OCI-LY7 (cell line): ENCODE results near the gene PDC. TPM values are rescaled to one million over a fixed set of nuclear protein-coding genes. Genes with fewer than 3 reads are reported as not detected.

Experiments
- BruUV-seq: library from RNA; stranded (reverse); fragments of 400-500 nt; replicated peaks from 2 replicates; lab custom pipeline; 2021; lab: Mats Ljungman, UMichigan
- CTCF ChIA-PET: fragments of 300-600 bp; sonication (Branson Sonifier 250); formaldehyde crosslinking; loops from one replicate; lab custom pipeline; 2022; ENCODE audit warnings: antibody characterized with exemption; ENCODE audit not compliant: unreplicated experiment; lab: Charles Lee
- POLR2A ChIA-PET: fragments of 300-600 bp; sonication (Branson Sonifier 250); formaldehyde crosslinking; loops from one replicate; lab custom pipeline; 2022; ENCODE audit warnings: antibody characterized with exemption; lab: Charles Lee
- DNase-seq: peaks from one replicate; pipeline ENCODE4 v3.0.0-alpha.2; 2015; ENCODE audit warnings: low spot score
- H2AFZ ChIP-seq: fragments of 200-600 bp; sonication (generic), shearing (Covaris generic); 2 replicates; pipeline ENCODE4 v1.6.1; 2014; ENCODE audit warnings: mild to moderate bottlenecking, antibody characterized with exemption, low read length, moderate library complexity
- H3K27ac ChIP-seq: fragments of 200-600 bp; sonication (generic); 2 replicates; pipeline ENCODE4 v1.5.1; 2014; ENCODE audit warnings: mixed run types, low read depth, mild to moderate bottlenecking, moderate library complexity, low read length, inconsistent platforms; ENCODE audit not compliant: poor library complexity, severe bottlenecking
- H3K36me3 ChIP-seq: fragments of 200-600 bp; sonication (generic); 2 replicates; pipeline ENCODE4 v1.6.1; 2014; ENCODE audit warnings: mild to moderate bottlenecking, antibody characterized with exemption, low read length, moderate library complexity, mixed read lengths; ENCODE audit not compliant: insufficient read depth
- H3K4me1 ChIP-seq: fragments of 200-600 bp; sonication (generic); 2 replicates; pipeline ENCODE4 v1.5.1; 2014; ENCODE audit warnings: mild to moderate bottlenecking, low read length; ENCODE audit not compliant: insufficient read depth, poor library complexity, severe bottlenecking
- H3K4me2 ChIP-seq: fragments of 200-600 bp; sonication (generic); 2 replicates; pipeline ENCODE4 v1.6.1; 2014; ENCODE audit warnings: mild to moderate bottlenecking, low read length
- H3K4me3 ChIP-seq: fragments of 200-600 bp; sonication (generic); 2 replicates; pipeline ENCODE4 v1.5.1; 2014; ENCODE audit warnings: mild to moderate bottlenecking, low read depth, low read length; ENCODE audit not compliant: poor library complexity, severe bottlenecking
- H3K79me2 ChIP-seq: fragments of 200-600 bp; sonication (generic); 2 replicates; pipeline ENCODE4 v1.6.1; 2016; ENCODE audit warnings: low read depth, mild to moderate bottlenecking, low read length, moderate library complexity, mixed read lengths; ENCODE audit not compliant: insufficient read depth
- H3K9me2 ChIP-seq: fragments of 200-600 bp; sonication (generic); 2 replicates; pipeline ENCODE4 v1.6.1; 2016; ENCODE audit warnings: mild to moderate bottlenecking, low read length, mixed read lengths; ENCODE audit not compliant: insufficient read depth
- H3K9me3 ChIP-seq: fragments of 200-600 bp; sonication (generic); 2 replicates; pipeline ENCODE4 v1.6.1; 2014; ENCODE audit warnings: mild to moderate bottlenecking, mixed run types, low read length, mixed read lengths
- H4K20me1 ChIP-seq: fragments of 200-600 bp; sonication (generic); 2 replicates; pipeline ENCODE4 v1.6.1; 2014; ENCODE audit warnings: mild to moderate bottlenecking, antibody characterized with exemption, low read length, moderate library complexity, mixed read lengths; ENCODE audit not compliant: insufficient read depth
- EZH2phosphoT487 ChIP-seq: fragments of 200-600 bp; sonication (generic); IDR thresholded peaks from 2 replicates; pipeline ENCODE4 v1.6.1; 2018; ENCODE audit warnings: low read depth, borderline replicate concordance, mild to moderate bottlenecking, mixed run types, antibody characterized with exemption, low read length, moderate library complexity, mixed read lengths
- intact Hi-C: fragments of 100-400 bp; cut with micrococcal nuclease; formaldehyde crosslinking; loops from one replicate; pipeline ENCODE4 v1.10.0; 2022; ENCODE audit not compliant: unreplicated experiment
- total RNA-seq, 2 experiments: library from RNA; depleted of rRNA in 1 of 2; stranded (reverse); fragments of >200 nt in 1 of 2; shearing (Covaris generic) in 1 of 2; gene quantifications; 2 replicates each; pipeline ENCODE4 v1.2.3, GENCODE V29; 2014 to 2022
- TF ChIP-seq, protein P1 (sequence below): fragments of 200-600 bp; sonication (generic); conservative IDR thresholded peaks from 2 replicates; pipeline ENCODE4 v1.5.1; 2014; ENCODE audit warnings: mild to moderate bottlenecking, antibody characterized with exemption, low read length, moderate library complexity, mixed read lengths

PDC gene
- total RNA-seq, 2 experiments from 2014 or later, result not detected

DNA sequence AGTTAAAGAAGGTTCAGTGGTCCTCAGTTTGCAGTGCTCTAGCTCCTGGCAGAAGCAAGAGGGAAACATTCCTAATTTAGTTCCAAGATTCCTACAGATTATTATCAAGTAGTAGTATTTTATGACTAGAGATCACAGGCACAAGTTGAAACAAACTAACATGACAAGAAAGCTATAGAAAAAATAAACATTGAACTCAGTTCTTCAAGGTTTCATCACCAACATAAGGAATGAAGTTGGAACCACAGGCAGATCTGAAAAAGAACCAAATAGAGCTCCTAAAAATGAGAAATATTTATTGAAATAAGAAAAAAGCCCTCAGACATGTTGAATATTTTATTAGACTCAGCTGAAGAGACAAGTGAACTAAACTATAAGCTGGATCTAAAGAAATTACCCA, 40.6 kb downstream of the PDC start:
- intact Hi-C loops, result no loop called here
- Histone ChIP-seq H3K27ac (no peak overlapping the region), H2AFZ (no peak overlapping the region), H4K20me1 (no peaks in the 10 kb centered on the region), H3K4me3 (no peak overlapping the region), H3K9me2 (no peaks in the 10 kb centered on the region), H3K4me2 (no peak overlapping the region; the same call in 1 of the 2 replicates), H3K79me2 (no peaks in the 10 kb centered on the region), H3K36me3 (peaks cover 27% of the 10 kb centered on the region), H3K4me1 (peaks cover 5% of the 10 kb centered on the region), H3K9me3 (no peaks in the 10 kb centered on the region)
- no TSS peak for BruUV-seq
- ChIA-PET CTCF (no interaction called here), POLR2A (interaction anchor here (0.6 to 1.5 kb wide), 6 partner anchors 12 to 281 kb away, joined by 3 to 7 read pairs (median 4); no protein-coding TSS in a partner anchor)
- no peak for DNase-seq
- no peak for TF ChIP-seq EZH2phosphoT487
- TF ChIP-seq, protein P1, sequence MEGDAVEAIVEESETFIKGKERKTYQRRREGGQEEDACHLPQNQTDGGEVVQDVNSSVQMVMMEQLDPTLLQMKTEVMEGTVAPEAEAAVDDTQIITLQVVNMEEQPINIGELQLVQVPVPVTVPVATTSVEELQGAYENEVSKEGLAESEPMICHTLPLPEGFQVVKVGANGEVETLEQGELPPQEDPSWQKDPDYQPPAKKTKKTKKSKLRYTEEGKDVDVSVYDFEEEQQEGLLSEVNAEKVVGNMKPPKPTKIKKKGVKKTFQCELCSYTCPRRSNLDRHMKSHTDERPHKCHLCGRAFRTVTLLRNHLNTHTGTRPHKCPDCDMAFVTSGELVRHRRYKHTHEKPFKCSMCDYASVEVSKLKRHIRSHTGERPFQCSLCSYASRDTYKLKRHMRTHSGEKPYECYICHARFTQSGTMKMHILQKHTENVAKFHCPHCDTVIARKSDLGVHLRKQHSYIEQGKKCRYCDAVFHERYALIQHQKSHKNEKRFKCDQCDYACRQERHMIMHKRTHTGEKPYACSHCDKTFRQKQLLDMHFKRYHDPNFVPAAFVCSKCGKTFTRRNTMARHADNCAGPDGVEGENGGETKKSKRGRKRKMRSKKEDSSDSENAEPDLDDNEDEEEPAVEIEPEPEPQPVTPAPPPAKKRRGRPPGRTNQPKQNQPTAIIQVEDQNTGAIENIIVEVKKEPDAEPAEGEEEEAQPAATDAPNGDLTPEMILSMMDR, result no peak

DNA sequence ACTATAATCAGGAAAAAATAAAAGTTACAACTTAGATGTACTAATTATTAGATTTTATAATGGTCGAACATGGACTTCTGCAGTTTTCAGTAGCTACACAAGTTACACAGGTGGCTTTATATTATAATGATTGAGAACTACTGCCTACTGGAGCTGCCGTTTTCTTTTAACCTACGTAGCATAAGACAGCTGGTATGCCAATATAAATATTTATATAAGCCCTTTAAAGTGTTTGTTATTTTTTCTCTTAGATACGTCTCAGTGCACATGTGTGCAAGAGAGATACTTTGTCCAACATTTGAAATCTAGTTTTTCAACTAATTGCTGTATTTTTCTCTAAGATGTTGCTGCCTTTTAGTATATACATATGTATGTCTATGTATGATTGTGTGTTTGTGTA, 42.4 kb downstream of the PDC start:
- Histone ChIP-seq H3K9me3 (no peaks in the 10 kb centered on the region), H2AFZ (no peak overlapping the region), H3K4me1 (peaks cover 5% of the 10 kb centered on the region), H3K79me2 (no peaks in the 10 kb centered on the region), H3K4me2 (no peak overlapping the region), H3K27ac (no peak overlapping the region), H4K20me1 (no peaks in the 10 kb centered on the region), H3K4me3 (no peak overlapping the region), H3K36me3 (peaks cover 32% of the 10 kb centered on the region), H3K9me2 (no peaks in the 10 kb centered on the region)
- ChIA-PET POLR2A (interaction anchor here (0.7 to 1.5 kb wide), 4 partner anchors 9 to 299 kb away, joined by 3 to 5 read pairs (median 3); no protein-coding TSS in a partner anchor), CTCF (interaction anchor here (0.6 kb wide), 1 partner anchor 44 kb away, joined by 3 read pairs; the partner anchor contains the start of gene TPR)
- TF ChIP-seq, protein P1, result no peak
- no peak for TF ChIP-seq EZH2phosphoT487
- no peak for DNase-seq
- BruUV-seq, result no TSS peak
- intact Hi-C loops, result no loop called here

DNA sequence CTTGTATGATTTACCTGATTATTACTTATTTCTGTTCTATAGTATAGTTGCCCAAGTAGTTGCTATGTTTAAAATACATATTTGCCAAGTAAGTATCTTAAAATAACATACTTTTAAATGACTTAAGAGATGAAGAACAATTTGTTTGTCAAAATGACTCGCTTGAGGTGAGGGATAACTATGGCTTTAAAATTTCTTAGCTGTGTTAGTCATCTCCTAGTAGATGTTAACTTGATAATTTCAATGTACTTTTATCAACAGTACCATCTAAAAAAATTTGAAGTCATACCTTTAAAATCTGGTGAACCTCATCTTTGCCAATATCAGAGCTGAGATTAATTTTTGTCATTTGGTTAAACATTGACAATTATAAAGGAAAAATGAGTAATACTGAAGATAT, 47.6 kb downstream of the PDC start:
- CTCF ChIA-PET, result no interaction called here
- H3K4me1 ChIP-seq, result no peaks in the 10 kb centered on the region

More for the DNA sequence above, 47.6 kb downstream of the PDC start:
- no peaks in the 10 kb centered on the region for H3K9me2 ChIP-seq
- no TSS peak for BruUV-seq
- intact Hi-C loops, result no loop called here
- H4K20me1 ChIP-seq, result no peaks in the 10 kb centered on the region
- TF ChIP-seq, protein P1, result no peak
- TF ChIP-seq EZH2phosphoT487, result no peak
- H3K9me3 ChIP-seq, result no peaks in the 10 kb centered on the region
- H3K79me2 ChIP-seq, result no peaks in the 10 kb centered on the region
- no peak overlapping the region for H3K4me2 ChIP-seq
- H3K27ac ChIP-seq, result no peak overlapping the region
- DNase-seq, result no peak
- POLR2A ChIA-PET, result interaction anchor here (0.9 to 1.5 kb wide), 2 partner anchors 28 to 1122 kb away, joined by 3 to 4 read pairs; no protein-coding TSS in a partner anchor
- no peak overlapping the region for H2AFZ ChIP-seq
- H3K4me3 ChIP-seq, result no peak overlapping the region
- peaks cover 53% of the 10 kb centered on the region for H3K36me3 ChIP-seq
